Measurements from ENCODE around the gene KIF6.

- TF ChIP-seq, protein P1, sequence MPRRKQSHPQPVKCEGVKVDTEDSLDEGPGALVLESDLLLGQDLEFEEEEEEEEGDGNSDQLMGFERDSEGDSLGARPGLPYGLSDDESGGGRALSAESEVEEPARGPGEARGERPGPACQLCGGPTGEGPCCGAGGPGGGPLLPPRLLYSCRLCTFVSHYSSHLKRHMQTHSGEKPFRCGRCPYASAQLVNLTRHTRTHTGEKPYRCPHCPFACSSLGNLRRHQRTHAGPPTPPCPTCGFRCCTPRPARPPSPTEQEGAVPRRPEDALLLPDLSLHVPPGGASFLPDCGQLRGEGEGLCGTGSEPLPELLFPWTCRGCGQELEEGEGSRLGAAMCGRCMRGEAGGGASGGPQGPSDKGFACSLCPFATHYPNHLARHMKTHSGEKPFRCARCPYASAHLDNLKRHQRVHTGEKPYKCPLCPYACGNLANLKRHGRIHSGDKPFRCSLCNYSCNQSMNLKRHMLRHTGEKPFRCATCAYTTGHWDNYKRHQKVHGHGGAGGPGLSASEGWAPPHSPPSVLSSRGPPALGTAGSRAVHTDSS (tag by site-specific recombination; IDR thresholded peaks at IDR 0.05), result no peak
- TF ChIP-seq ZBTB10 (tag by site-specific recombination; IDR thresholded peaks at IDR 0.05), result no peak
- no peak for TF ChIP-seq CTCF (tag by site-specific recombination; IDR thresholded peaks at IDR 0.05)
- TF ChIP-seq MYNN (tag by site-specific recombination; IDR thresholded peaks at IDR 0.05; ENCODE audit: borderline replicate concordance), result no peak
- TF ChIP-seq ZNF37A (tag by site-specific recombination; IDR thresholded peaks at IDR 0.05), result no peak
- TF ChIP-seq REST (tag by site-specific recombination; IDR thresholded peaks at IDR 0.05), result no peak
- TF ChIP-seq, protein P2, sequence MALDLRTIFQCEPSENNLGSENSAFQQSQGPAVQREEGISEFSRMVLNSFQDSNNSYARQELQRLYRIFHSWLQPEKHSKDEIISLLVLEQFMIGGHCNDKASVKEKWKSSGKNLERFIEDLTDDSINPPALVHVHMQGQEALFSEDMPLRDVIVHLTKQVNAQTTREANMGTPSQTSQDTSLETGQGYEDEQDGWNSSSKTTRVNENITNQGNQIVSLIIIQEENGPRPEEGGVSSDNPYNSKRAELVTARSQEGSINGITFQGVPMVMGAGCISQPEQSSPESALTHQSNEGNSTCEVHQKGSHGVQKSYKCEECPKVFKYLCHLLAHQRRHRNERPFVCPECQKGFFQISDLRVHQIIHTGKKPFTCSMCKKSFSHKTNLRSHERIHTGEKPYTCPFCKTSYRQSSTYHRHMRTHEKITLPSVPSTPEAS (tag by site-specific recombination; IDR thresholded peaks at IDR 0.05), result no peak
- TF ChIP-seq, protein P3, sequence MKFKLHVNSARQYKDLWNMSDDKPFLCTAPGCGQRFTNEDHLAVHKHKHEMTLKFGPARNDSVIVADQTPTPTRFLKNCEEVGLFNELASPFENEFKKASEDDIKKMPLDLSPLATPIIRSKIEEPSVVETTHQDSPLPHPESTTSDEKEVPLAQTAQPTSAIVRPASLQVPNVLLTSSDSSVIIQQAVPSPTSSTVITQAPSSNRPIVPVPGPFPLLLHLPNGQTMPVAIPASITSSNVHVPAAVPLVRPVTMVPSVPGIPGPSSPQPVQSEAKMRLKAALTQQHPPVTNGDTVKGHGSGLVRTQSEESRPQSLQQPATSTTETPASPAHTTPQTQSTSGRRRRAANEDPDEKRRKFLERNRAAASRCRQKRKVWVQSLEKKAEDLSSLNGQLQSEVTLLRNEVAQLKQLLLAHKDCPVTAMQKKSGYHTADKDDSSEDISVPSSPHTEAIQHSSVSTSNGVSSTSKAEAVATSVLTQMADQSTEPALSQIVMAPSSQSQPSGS (tag by site-specific recombination; IDR thresholded peaks at IDR 0.05; ENCODE audit: low read depth), result no peak
- no peak for TF ChIP-seq ZNF335 (tag by site-specific recombination; conservative IDR thresholded peaks at IDR 0.05)
- TF ChIP-seq ZBTB48 (tag by site-specific recombination; IDR thresholded peaks at IDR 0.05), result no peak
- TF ChIP-seq ZNF521 (tag by site-specific recombination; IDR thresholded peaks at IDR 0.05), result no peak
- TF ChIP-seq ZNF623 (tag by site-specific recombination; IDR thresholded peaks at IDR 0.05), result no peak
- no peak for TF ChIP-seq ZNF24 (tag by site-specific recombination; IDR thresholded peaks at IDR 0.05)
Measured at GRCh38 chr6:39464067-39464466, 261.1 kb downstream of the KIF6 start.
